HG03354 (cell line): ENCODE measurements around the gene IMPG1.
A peak's percentile ranks its signal among the peaks of the same experiment; 100 is the strongest.

ENCODE experiments used
- ATAC-seq: cut with Tn5 transposase; IDR thresholded peaks from one replicate; pipeline ENCODE4 v1.9.1; 2021; ENCODE audit warnings: mild to moderate bottlenecking; ENCODE audit not compliant: unreplicated experiment, poor library complexity, severe bottlenecking

IMPG1 gene

DNA sequence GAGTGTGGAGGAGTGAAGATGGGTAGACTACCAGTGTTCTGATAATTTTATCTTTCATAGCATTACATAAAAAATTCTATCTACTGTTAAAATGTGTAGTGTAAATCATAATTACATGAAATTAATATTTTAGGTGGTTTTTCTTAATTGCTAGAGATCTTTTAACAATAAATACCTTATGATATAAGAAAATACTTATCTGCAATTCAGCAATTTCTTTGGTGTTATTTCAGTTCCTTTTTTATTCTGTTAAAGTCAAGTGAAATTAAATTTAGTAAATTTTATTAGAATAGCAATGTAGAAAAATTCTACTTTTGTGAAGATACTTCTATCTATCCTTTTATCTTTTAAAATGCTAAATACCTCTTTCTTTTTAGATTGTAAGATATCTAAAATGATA is 104.3 kb downstream of the IMPG1 start:
- no peak for ATAC-seq

DNA sequence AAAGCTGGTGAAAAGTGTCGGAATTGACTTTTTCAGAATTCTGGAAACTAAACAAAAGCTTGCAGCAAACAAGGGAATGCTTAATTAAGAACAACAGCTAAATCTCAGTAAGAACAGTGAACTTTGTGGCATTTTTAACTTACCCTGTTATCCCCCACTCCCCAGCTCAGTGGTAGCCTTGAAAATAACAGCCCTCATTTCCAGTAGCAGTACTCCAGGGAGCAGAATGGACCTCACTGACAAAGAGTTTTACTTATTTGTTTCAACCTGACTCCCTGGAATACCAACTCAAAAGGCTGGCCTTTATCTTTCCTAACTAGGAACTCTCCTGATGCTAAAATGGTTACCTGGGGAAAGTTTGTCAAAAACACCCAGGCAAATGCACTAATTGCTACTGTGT is 108.9 kb downstream of the IMPG1 start:
- no peak for ATAC-seq

DNA sequence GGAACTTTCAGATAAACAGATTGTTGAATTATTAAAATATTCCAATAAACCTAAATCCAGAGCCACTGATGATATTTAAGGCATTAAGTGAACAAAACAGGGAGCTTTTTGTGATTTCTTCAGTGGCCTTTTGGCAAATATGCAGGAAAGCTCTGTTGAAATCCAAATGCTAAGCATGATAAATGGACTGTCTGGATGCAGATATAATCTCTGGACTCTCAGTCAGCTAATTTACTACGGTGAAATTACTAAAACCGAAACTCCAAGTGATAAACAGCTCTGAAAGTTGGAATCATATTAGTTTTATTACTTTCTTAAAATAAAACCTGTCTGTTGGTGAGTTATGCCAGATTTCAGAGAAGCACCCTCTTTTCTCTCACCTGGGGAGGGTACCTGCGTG is 120.3 kb downstream of the IMPG1 start:
- ATAC-seq: no peak

DNA sequence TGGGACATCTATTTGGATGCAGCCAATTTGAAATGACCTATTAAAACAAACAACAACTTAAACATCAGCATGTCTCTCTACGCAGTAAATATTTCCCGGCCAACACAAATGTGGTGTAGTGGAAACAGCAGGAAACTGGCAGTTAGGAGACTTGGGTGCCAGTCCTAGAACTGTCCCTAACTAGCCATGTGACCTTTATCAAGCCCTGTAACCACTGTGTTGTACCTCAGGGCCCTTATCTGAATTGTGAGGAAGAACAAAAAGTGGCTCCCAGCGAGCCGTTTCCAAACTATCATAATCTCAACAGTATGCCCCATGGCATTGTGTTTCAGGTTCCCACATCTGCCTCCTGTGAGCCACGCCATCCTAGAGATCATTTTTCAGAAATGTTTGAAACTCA is 124.5 kb downstream of the IMPG1 start:
- no peak for ATAC-seq

GRCh38 chr6:75946146-75946831 is 126.2 kb downstream of the IMPG1 start:
- peak; percentile 61 for ATAC-seq

GRCh38 chr6:75943381-75943780 is 129.1 kb downstream of the IMPG1 start:
- ATAC-seq: no peak

GRCh38 chr6:75941509-75941908 is 131.0 kb downstream of the IMPG1 start:
- ATAC-seq: no peak

DNA sequence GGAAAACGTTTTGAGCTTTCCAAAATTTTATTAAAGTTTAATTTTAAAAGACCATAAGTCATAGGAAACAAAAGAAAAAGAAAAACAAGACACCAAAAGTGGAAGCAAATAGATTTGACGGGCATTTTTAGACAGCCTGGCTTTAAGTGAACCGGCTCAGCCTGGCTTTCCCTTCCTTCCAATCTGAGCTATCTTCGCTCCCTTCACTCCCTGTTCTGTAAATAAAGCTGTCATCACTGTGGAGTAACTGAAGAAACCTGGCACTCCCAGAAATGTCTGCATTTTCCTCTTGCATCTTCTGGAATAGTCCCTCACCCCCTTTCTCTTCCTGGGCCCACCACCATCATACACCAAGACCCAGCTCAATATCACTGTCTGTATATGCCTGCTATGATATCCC is 131.9 kb downstream of the IMPG1 start:
- ATAC-seq: no peak

DNA sequence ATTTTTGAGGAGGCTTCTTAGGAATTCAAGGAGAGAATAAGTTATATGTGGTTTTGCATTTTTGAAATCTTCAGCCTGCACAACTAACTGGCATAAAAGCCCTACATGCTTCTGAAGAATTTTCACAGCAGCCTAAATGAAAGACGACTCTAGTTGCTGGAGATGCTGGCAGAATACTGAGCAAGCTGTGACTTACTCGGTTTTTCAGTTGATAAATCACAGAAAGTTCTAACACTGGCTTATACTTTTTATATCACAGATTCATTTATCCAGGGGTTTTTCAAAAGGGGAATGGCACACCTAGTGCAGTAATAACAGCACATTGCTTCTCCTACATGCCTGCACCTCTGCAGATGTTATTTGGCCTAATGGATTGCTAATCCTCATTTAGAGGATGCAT is 134.6 kb downstream of the IMPG1 start:
- no peak for ATAC-seq

- ATAC-seq: no peak
Measured at GRCh38 chr6:75936682-75937081, 135.8 kb downstream of the IMPG1 start.

DNA sequence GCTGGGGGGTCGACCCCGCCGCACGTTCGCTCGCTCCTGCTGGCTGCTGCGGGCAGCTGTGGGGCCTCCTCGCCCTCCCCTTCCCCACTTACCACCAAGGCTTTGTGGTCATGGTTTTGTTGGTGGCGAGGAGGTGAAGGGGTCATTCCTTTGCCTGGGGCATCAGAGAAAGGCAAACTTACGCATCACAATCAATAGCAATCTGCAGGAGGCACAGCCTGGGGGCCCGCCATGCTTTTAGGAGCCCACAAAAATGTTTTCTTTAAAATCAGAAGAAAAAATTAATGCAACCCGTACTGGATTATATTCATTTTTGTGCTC is 137.0 kb downstream of the IMPG1 start:
- ATAC-seq: peak; percentile 16

GRCh38 chr6:75934643-75935472 is 137.6 kb downstream of the IMPG1 start:
- peak; percentile 86 for ATAC-seq

DNA sequence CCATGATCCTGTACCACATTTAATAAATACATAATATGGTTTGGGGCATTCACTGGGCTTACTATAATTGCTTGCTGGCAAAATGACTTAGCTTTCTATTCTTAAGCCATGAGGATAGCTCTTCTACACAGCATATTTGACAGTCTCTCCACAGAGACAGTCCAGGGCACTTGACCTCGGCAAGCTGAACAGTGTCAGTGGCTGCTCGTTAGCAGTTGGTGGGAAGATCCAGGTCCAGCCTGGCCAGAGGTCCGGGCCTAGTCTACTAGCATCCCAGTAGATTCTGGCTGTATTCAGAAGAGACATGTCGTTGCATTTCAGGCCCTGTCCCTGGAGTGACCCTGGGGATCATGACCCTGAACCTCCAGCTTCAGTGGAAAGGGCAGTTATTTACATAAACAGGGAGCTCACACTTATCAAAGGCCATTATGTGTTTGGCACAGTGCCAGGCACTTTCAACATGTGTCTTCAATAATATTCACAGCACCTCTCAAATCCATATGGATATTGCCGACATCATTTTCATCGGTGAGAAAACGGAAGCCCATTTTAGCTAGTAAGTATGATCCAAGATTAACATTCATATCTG is 139.0 kb downstream of the IMPG1 start:
- no peak for ATAC-seq

DNA sequence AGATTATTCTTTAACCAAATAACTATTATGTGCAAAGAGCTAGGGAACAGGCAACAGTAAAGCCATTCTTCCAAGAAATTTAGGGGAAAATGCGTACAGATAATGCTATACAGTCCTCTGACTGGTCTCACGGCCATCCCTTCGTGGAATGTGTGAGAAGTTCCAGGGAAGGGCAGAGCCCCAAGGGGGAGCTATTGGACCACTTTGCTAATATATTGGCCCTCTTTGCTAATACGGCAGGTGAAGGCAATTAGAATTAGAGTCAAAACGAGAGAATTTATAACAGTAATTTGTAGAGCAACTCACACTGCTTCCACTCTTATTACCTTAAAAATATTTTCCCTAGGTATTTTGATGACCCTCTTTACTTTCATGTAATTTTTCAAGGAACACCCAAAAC is 140.4 kb downstream of the IMPG1 start:
- ATAC-seq: peak; percentile 49

DNA sequence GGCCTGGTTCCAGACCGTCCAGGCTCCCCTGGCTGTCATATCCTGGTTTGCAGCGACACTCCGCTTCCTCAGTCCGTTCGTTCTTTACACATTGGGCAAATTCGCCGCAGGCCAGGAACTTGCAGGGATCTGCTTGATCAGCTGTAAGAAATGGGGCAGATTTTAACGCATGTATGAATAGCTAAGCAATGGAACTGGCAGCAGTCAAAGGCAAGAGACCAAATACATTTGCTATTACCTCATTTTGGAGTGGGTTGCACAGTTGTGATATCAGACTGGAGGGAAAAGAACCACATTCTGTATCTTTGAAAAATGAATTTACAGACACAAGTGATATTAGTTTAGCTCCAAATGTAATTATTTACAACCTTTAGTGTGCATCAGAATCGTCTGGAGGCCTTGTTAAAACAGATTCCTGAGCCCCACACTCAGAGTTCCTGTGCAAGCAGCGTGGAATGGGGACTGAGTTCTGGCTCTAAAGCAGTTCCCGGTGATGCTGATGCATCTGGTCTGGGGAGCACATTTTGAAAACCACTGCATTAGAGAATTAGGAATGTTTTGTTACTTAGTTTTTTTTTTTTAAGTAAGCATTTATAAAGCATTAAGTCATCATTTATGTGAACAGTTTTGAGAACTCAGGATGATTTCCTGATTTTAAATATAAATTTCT is 141.3 kb downstream of the IMPG1 start:
- ATAC-seq: no peak

DNA sequence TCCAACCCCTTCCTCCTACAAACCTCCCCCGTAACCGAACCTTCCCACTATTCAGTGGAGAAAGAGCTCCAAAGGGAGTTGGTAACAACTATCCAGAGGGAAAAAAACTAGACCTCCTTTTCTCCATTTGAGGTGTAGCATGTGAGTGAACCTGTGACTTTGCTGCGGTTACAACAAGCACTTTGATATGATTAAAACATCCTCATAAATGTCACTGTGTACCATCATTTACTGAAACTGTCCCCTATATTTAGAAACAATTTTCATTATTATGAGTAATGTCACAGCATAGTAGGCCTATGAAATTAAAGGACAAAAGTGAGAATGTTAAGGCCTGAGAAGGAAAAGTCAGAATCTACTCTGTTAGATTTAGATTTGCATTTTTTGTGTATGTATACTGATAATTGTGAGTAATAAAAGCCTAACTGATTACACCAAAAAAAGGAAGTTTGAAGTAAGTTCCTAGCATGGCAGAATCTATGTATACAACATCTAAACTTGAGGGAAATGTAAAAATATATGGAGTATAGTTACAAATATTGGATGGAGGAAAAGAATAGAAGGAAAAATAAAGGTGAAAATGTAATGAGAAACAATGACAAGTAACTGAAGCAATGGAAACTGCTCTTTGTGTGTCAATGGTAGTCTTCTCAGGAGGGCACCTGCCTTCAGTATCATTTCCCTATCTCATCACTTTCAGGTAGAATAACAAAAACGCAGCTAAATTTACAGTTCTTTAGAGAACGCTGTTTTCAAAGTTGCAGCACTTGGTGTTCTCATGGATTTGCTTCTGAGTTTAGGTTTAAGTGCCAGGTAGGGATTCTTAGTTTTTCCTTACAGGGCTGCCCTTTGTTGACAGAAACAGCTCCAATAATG is 145.9 kb downstream of the IMPG1 start:
- peak; percentile 75 for ATAC-seq

DNA sequence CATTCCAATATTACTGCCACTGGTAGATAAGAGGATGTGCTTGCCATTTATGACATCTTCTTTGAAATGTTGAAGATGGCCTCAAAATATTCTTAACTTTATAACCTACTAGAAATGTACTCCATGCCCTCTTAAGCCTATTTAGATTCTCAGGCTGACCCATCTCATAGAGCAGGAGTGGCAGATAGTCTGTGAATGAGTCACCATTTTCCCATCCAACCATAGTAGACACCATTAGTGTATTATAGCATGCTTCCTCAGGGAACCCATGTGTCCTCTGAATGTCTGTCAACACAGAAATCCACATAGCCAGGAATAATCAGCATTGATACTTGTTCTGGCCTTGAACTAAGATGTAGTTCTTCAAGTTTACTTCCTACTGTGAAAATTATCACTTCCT is 150.2 kb downstream of the IMPG1 start:
- no peak for ATAC-seq

GRCh38 chr6:75913040-75913439 is 159.4 kb downstream of the IMPG1 start:
- no peak for ATAC-seq

DNA sequence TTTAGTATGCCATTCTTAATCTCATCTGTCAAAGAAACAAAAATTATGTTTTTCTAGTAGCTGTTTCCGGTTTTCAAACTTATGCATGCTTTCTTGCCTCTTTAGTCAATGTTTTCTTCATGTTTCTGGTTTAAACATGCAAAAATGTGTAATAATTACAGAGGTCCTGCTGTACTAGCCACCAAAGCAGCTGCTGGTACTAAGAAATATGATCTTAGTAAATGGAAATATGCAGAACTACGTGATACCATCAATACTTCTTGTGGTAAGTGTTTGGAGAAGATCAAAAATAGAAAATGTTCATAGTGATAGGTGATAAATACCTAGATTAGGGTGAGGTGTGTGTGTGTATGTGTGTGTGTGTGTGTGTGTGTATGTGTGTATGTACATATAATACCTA is 165.0 kb downstream of the IMPG1 start:
- ATAC-seq: no peak

DNA sequence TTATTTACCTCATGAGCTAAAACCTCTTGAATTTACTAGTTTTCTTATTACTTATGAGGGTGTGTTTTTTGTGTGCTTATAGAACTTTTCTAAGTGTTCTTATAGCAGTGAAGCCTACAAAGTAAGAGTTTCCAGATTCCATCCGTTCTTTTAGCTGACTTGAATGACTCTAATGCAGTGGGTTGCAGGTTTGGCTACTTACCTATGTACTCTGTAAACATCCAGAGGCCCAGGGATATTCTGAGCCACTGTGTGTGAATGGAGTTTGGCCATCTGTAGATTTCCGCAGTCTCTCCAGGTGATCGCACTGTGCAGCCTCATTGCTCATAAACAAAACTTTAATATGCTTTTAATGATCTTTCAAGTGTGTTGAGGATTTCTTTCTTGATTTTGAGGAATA is 165.6 kb downstream of the IMPG1 start:
- no peak for ATAC-seq
